Subcutaneous abdominal adipose tissue (tissue), 5 donors: ENCODE results near the gene LRP3.
"Not testable (repeated sequence)": the region's sequence is repeated elsewhere in the genome, so short reads cannot be mapped to it uniquely, and the experiment has no call there.

ENCODE experiments used
- H3K27ac ChIP-seq: one replicate; pipeline ENCODE4 v1.7.0; 2013; ENCODE audit warnings: low read depth, mild to moderate bottlenecking, inconsistent platforms, low read length, moderate library complexity
- H3K27me3 ChIP-seq, 5 donors: one replicate each; pipeline ENCODE4 v1.7.0; 2013; ENCODE audit warnings: low read length in 5 of 5, inconsistent platforms in 1 of 5; ENCODE audit not compliant: control insufficient read depth in 5 of 5, insufficient read depth in 4 of 5
- H3K36me3 ChIP-seq, 5 donors: one replicate each; pipeline ENCODE4 v1.7.0; 2013; ENCODE audit warnings: low read length in 5 of 5; ENCODE audit not compliant: control insufficient read depth in 5 of 5, insufficient read depth in 5 of 5
- H3K4me1 ChIP-seq, 5 donors: one replicate each; pipeline ENCODE4 v1.7.0; 2013; ENCODE audit warnings: low read length in 5 of 5, mild to moderate bottlenecking in 3 of 5, moderate library complexity in 1 of 5; ENCODE audit not compliant: control insufficient read depth in 5 of 5, insufficient read depth in 5 of 5
- H3K4me3 ChIP-seq, 5 donors: one replicate each; pipeline ENCODE4 v1.7.0; 2013; ENCODE audit warnings: low read length in 5 of 5, low read depth in 1 of 5
- H3K9ac ChIP-seq, 5 donors: one replicate each; pipeline ENCODE4 v1.7.0; 2013; ENCODE audit warnings: low read length in 5 of 5, mild to moderate bottlenecking in 4 of 5, moderate library complexity in 3 of 5
- H3K9me3 ChIP-seq, 5 donors: one replicate each; pipeline ENCODE4 v1.7.0; 2013; ENCODE audit warnings: low read length in 5 of 5; ENCODE audit not compliant: control insufficient read depth in 5 of 5
- donor health status: healthy.
- donor health status: healthy.
- donor health status: healthy.
- donor health status: healthy.
- donor health status: healthy.

Gene LRP3

DNA sequence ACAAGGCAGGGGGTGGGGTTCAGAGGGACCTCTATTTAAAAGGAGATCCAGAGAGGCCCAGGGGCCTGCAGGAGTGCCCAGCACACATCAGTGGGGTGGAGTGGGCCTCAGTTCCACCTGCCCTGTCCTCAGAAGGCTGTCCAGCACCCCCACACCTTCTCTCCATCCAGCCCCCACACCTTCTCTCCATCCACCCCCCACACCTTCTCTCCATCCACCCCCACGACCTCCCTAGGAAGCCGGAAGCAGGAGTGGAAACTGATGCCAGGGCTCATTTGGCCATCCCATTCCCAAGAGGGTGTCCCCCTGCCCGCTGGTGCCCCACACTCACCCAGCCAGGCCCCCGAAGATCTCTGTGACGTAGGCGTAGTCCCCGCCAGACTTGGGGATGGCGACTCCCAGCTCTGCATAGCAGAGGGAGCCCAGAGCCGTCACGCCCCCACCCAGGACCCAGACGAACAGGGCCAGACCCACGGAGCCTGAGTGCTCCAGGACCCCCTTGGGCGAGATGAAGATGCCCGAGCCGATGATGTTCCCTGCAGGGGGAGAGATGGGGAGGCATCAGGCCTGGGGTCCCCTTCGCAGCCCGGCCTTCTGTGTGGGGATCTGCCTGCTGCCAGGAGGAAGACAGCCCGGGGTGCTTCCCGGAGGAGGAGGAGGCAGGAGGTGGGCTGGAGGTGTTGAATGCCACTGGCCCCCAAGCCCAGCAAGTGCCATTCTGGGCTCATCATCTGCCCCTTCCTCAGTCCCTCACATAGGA, 21.5 kb downstream of the LRP3 start:
- Histone ChIP-seq H3K36me3 (peaks cover 0 to 23% (median 12%) of the 10 kb centered on the region in 5 donors), H3K27me3 (no peaks in the 10 kb centered on the region), H3K9me3 (no peaks in the 10 kb centered on the region), H3K4me1 (peaks cover 0 to 53% (median 0%) of the 10 kb centered on the region in 5 donors), H3K4me3 (no peak overlapping the region), H3K9ac (peak overlapping the region in 1 of 5 donors; percentile 2), H3K27ac (no peak overlapping the region)

DNA sequence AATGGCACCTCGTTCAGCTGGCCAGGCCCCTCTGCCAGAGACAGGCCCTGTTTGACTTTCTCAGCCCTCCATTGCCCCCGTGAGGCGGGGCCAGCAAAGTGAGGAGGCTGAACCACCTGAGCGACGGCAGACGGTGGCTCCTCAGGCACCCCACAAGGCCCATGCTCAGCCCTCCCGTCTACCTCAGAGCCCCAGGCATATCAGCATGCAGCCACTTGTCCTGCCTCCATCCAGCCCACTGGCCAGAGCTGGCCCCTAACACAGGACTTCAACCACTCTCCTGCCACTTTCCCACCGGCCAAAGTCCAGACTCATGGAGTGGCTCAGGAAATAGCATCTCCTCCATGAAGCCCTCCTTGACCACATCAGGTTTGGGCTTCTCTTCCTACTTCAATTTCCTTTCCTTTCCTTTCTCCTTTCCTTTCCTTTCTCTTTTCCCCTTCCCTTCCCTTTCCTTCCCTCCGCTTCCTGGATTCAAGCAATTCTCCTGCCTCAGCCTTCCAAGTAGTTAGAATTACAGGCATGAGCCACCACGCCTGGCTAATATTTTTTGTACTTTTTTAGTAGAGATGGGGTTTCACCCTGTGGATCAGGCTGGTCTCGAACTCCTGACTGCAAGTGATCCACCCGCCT, 22.2 kb downstream of the LRP3 start:
- no peak overlapping the region for H3K4me3 ChIP-seq
- no peaks in the 10 kb centered on the region for H3K9me3 ChIP-seq
- no peaks in the 10 kb centered on the region for H3K27me3 ChIP-seq
- H3K27ac ChIP-seq: no peak overlapping the region
- H3K9ac ChIP-seq: no peak overlapping the region
- peaks cover 0 to 16% (median 8%) of the 10 kb centered on the region in 5 donors for H3K36me3 ChIP-seq
- peaks cover 0 to 53% (median 3%) of the 10 kb centered on the region in 5 donors for H3K4me1 ChIP-seq

DNA sequence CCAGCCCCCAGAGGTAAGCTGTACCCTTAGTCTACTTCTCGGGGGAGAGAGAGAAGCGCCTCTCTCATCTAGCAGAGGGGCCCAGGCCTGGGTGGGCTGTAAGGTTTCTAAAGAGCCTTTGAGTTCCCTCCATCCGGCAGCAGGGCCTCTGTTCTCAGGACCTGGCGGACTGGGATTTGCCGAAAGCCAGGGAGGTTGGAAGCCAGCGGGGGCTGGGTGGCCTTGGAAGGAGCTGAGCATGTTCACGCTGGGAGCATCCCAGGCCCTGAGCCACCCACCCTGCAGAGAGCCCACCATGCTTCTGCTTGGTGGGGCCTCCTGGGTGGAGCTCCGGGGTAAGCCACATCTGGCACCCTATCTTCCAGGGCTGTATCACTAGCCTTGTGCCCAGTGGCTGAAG, 23.8 kb downstream of the LRP3 start:
- Histone ChIP-seq H3K36me3 (peaks cover 0 to 5% (median 0%) of the 10 kb centered on the region in 5 donors), H3K27me3 (peaks cover 0 to 3% (median 0%) of the 10 kb centered on the region in 5 donors), H3K4me3 (no peak overlapping the region), H3K27ac (no peak overlapping the region), H3K9me3 (no peaks in the 10 kb centered on the region), H3K4me1 (peaks cover 0 to 58% (median 11%) of the 10 kb centered on the region in 5 donors), H3K9ac (peak overlapping the region in 1 of 5 donors; percentile 41)

DNA sequence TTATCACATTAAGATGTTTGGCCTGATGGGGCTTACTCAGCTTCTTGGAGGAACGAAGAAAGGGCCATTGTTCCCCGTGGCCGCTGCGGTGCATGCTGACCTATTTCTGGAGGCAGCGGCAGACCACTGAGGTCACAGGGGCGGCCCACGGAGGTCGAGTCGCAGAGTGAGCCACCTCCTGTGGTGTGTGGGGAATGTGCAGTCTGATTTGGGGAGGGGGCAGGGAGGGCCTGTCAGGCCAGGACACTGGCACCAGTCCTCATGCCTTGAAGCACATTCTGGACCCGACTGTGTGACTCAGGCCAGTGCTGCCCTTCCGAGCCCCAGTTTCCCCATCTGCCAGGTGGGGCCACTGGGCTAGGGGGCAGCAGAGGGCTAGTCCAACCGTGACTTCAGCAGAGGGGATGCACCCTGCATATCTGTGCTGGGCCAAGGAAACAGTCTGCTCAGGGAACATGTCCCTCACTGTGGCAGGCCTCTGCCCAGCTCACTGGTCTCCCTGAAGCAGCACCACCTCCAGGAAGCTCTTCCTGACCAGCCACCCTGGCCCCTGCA, 25.2 kb downstream of the LRP3 start:
- no peak overlapping the region for H3K4me3 ChIP-seq
- peaks cover 0 to 62% (median 16%) of the 10 kb centered on the region in 5 donors for H3K4me1 ChIP-seq
- peak overlapping the region in 1 of 5 donors; percentile 20 for H3K9ac ChIP-seq
- H3K27me3 ChIP-seq: peaks cover 0 to 5% (median 4%) of the 10 kb centered on the region in 5 donors
- H3K9me3 ChIP-seq: no peaks in the 10 kb centered on the region
- H3K27ac ChIP-seq: no peak overlapping the region
- peaks cover 0 to 5% (median 0%) of the 10 kb centered on the region in 5 donors for H3K36me3 ChIP-seq

DNA sequence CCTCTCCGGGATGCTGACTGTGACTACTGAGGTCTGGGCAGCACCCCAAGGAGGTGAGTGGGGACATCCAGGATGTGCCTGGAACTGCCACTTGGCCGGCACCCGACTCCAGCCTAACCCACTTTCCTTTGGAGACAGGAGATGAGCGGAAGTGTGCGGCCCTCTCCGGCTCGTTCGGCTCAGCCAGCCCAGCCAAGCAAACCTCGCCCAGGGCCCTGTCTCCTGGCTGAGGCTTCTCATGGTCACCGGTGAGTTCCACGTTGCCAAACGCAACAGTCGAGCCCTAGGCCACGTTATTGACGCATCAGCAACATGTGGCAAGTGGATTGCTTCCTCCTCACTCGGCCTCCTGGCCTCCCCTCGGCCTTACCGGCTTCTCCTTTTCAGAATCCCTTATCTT, 26.0 kb downstream of the LRP3 start:
- H3K4me3 ChIP-seq: no peak overlapping the region
- peak overlapping the region in 1 of 5 donors; percentile 1 for H3K9ac ChIP-seq
- H3K9me3 ChIP-seq: no peaks in the 10 kb centered on the region
- peaks cover 0 to 12% (median 8%) of the 10 kb centered on the region in 5 donors for H3K27me3 ChIP-seq
- H3K4me1 ChIP-seq: peaks cover 0 to 68% (median 24%) of the 10 kb centered on the region in 5 donors
- H3K27ac ChIP-seq: no peak overlapping the region
- H3K36me3 ChIP-seq: peaks cover 0 to 5% (median 0%) of the 10 kb centered on the region in 5 donors

DNA sequence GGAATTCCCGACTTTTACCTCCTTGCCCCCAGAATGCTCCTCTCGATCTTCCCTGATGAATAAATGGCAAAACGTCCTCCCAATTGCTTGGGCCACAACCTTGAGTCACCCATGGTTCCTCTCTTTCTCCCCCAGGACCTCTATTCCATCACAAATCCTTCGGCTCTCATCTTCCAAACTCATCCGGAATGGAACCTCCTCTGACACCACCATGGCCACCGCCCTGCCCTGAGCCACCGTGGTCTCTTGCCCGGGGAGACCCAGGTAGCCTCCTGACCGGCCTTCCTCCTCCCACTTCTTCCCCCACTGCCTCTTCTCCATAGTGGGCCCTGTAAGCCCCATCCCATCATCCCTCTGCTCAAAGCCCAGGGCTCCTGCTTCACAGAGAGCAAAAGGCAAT, 26.6 kb downstream of the LRP3 start:
- H3K9ac ChIP-seq: no peak overlapping the region

DNA sequence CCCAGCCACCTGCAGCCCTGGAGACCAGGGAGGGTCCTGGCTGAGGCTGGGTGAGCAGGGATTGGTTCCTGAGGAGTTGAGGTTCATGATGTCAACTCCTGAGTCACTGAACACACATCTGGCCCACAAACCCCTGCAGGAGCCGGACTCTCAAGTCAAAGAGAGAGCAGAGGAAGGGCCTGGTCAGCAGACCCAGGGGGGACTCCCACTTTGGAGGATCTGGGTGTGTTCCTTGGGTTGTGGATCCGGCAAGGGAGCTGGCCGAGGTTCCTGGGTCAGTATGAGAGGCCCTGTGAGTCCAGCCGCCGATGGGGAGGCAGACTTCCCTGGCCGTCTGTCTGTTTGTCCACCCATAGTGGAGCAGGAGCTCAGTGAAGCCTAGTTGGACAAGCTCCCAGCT, 27.5 kb downstream of the LRP3 start:
- no peak overlapping the region for H3K27ac ChIP-seq
- peaks cover 0 to 76% (median 35%) of the 10 kb centered on the region in 5 donors for H3K4me1 ChIP-seq
- H3K9ac ChIP-seq: no peak overlapping the region
- peaks cover 0 to 5% (median 0%) of the 10 kb centered on the region in 5 donors for H3K36me3 ChIP-seq
- H3K9me3 ChIP-seq: no peaks in the 10 kb centered on the region
- peaks cover 0 to 24% (median 20%) of the 10 kb centered on the region in 5 donors for H3K27me3 ChIP-seq
- H3K4me3 ChIP-seq: no peak overlapping the region

More for the DNA sequence above, 26.6 kb downstream of the LRP3 start:
- no peak overlapping the region for H3K27ac ChIP-seq
- H3K27me3 ChIP-seq: peaks cover 0 to 16% (median 12%) of the 10 kb centered on the region in 5 donors
- H3K4me1 ChIP-seq: peaks cover 0 to 68% (median 26%) of the 10 kb centered on the region in 5 donors
- H3K36me3 ChIP-seq: peaks cover 0 to 5% (median 0%) of the 10 kb centered on the region in 5 donors
- no peaks in the 10 kb centered on the region for H3K9me3 ChIP-seq
- H3K4me3 ChIP-seq: no peak overlapping the region

DNA sequence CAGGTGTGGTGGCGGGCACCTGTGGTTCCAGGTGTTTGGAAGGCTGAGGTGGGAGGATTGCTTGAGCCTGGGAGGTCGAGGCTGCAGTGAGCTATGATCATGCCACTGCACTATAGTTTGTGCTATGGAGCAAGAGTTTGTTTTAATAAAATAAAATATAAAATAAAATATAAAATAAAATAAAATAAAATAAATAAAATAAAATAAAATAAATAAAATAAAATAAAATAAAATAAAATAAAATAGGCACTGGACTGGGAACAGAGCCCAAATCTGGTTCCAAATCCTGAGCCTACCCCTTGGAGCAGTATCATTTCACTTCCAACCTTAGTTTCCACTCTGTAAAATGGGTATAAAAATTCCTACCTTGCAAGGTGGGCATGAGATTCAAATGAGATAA, 28.1 kb downstream of the LRP3 start:
- H3K9ac ChIP-seq, H3K9me3 ChIP-seq, H3K36me3 ChIP-seq, H3K4me3 ChIP-seq, H3K27ac ChIP-seq: not testable (repeated sequence)
- peaks cover 0 to 79% (median 37%) of the 10 kb centered on the region in 5 donors for H3K4me1 ChIP-seq
- H3K27me3 ChIP-seq: peaks cover 0 to 25% (median 22%) of the 10 kb centered on the region in 5 donors

DNA sequence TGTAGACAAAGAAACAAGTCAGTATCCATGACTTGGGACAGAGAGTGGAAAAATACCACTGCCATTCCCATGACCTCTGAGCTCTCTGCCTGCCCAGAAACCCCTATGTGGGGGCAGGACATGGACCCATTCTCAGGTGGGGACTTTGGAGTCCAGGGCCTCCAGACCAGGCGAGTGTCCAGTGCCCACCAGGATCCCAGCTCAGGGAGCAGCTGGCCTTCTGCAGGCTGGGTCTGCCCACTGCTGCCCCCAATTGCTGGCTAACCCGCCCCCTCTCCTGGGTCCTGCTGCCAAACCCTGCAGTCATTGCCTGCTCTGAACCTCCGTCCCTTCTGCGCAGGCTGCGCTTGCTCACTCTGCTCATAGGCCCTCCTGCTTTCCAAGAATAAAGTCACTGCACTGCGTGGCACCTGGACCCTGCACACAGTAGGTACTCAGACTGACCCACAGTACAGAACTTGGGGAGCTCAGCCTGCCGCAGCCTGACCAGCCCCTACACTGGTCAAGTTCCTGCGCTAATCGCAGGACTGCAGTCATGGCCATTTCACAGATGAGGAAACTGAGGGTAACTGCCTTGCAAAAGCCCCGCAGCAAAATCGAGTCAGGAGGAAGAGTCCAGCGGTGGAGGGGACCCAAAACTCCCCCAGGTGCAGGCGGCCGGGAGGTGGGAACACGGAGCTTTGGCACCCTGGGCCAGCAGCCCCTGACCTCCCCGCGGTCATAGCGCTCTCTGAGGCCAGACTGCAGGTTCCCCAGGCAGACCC, 30.7 kb downstream of the LRP3 start:
- H3K4me1 ChIP-seq: peaks cover 0 to 68% (median 42%) of the 10 kb centered on the region in 5 donors
- H3K4me3 ChIP-seq: peak overlapping the region; percentile 46 to 92 (median 65)
- peak overlapping the region in 2 of 5 donors; percentile 12 to 50 for H3K9ac ChIP-seq
- no peak overlapping the region for H3K27ac ChIP-seq
- H3K9me3 ChIP-seq: peaks cover 5 to 24% (median 18%) of the 10 kb centered on the region in 5 donors
- H3K36me3 ChIP-seq: no peaks in the 10 kb centered on the region
- H3K27me3 ChIP-seq: peaks cover 0 to 27% (median 23%) of the 10 kb centered on the region in 5 donors
